GM18520 (cell line): ENCODE measurements around the gene FAM47E.
"Not testable (repeated sequence)": the region's sequence is repeated elsewhere in the genome, so short reads cannot be mapped to it uniquely, and the experiment has no call there.

ENCODE experiments used
- ATAC-seq: cut with Tn5 transposase; IDR thresholded peaks from one replicate; pipeline ENCODE4 v1.9.1; 2021; ENCODE audit not compliant: unreplicated experiment

Gene FAM47E

GRCh38 chr4:76224171-76224570 lies 27.4 kb upstream of the FAM47E start:
- ATAC-seq, result no peak

- ATAC-seq, result no peak
Measured at GRCh38 chr4:76226418-76226817, 25.1 kb upstream of the FAM47E start.

- ATAC-seq, result no peak
Measured at GRCh38 chr4:76232681-76233080, 18.8 kb upstream of the FAM47E start.

GRCh38 chr4:76233083-76233482 lies 18.4 kb upstream of the FAM47E start:
- no peak for ATAC-seq

GRCh38 chr4:76233529-76233928 lies 18.0 kb upstream of the FAM47E start:
- no peak for ATAC-seq

GRCh38 chr4:76233967-76234678 lies 17.4 kb upstream of the FAM47E start:
- no peak for ATAC-seq

GRCh38 chr4:76234679-76235044 lies 16.9 kb upstream of the FAM47E start:
- ATAC-seq, result no peak

GRCh38 chr4:76235407-76235806 lies 16.1 kb upstream of the FAM47E start:
- no peak for ATAC-seq

GRCh38 chr4:76235915-76236314 lies 15.6 kb upstream of the FAM47E start:
- no peak for ATAC-seq

- ATAC-seq, result no peak
Measured at GRCh38 chr4:76238236-76238635, 13.3 kb upstream of the FAM47E start.

GRCh38 chr4:76238701-76239100 lies 12.8 kb upstream of the FAM47E start:
- ATAC-seq, result no peak

GRCh38 chr4:76240236-76240635 lies 11.3 kb upstream of the FAM47E start:
- ATAC-seq, result no peak

GRCh38 chr4:76243877-76244276 lies 7.6 kb upstream of the FAM47E start:
- not testable (repeated sequence) for ATAC-seq

- ATAC-seq, result no peak
Measured at GRCh38 chr4:76246025-76246424, 5.5 kb upstream of the FAM47E start.

- no peak for ATAC-seq
Measured at GRCh38 chr4:76246852-76247251, 4.7 kb upstream of the FAM47E start.

- ATAC-seq, result no peak
Measured at GRCh38 chr4:76250962-76251361, 559 bp upstream of the FAM47E start.

GRCh38 chr4:76252271-76252653 lies 741 bp downstream of the FAM47E start:
- no peak for ATAC-seq

- no peak for ATAC-seq
Measured at GRCh38 chr4:76253511-76253910, 2.0 kb downstream of the FAM47E start.

GRCh38 chr4:76256032-76256431 lies 4.5 kb downstream of the FAM47E start:
- no peak for ATAC-seq

- no peak for ATAC-seq
Measured at GRCh38 chr4:76256968-76257367, 5.4 kb downstream of the FAM47E start.

- no peak for ATAC-seq
Measured at GRCh38 chr4:76257824-76258223, 6.3 kb downstream of the FAM47E start.

GRCh38 chr4:76260571-76260970 lies 9.1 kb downstream of the FAM47E start:
- no peak for ATAC-seq

- ATAC-seq, result no peak
Measured at GRCh38 chr4:76265631-76266218, 14.2 kb downstream of the FAM47E start.
